ENCODE data around the gene VAT1.
"Not testable (repeated sequence)": the region's sequence is repeated elsewhere in the genome, so short reads cannot be mapped to it uniquely, and the experiment has no call there.

The VAT1 gene

GRCh38 chr17:42975701-42976100, 46.5 kb downstream of the VAT1 start:
- not testable (repeated sequence) for DNase-seq

- no peak for DNase-seq
These were observed 46.9 kb downstream of the VAT1 start for GRCh38 chr17:42975265-42975664.

- not testable (repeated sequence) for DNase-seq
These were observed 48.9 kb downstream of the VAT1 start for GRCh38 chr17:42973323-42973722.

GRCh38 chr17:42971589-42971988, 50.6 kb downstream of the VAT1 start:
- no peak for DNase-seq

- DNase-seq, result peak in 2 of 56 donors; percentile 4 to 18
These were observed 53.1 kb downstream of the VAT1 start for GRCh38 chr17:42969001-42969581.

GRCh38 chr17:42967925-42968324, 54.3 kb downstream of the VAT1 start:
- no peak for DNase-seq
